Stimulated activated memory B cell treated with anti-CD40 and anti-IgM and Interleukin-4, amounts not matched to agents 10 μg/mL and 1 μg/mL and 100 μg/mL, for 72 hours (primary cell): ENCODE results near the gene HBD.
"Not testable (repeated sequence)": the region's sequence is repeated elsewhere in the genome, so short reads cannot be mapped to it uniquely, and the experiment has no call there.

Experiments
- ATAC-seq: fragments of 150-1000 bp; cut with Tn5 transposase; 2 replicates; pipeline ENCODE4 v1.10.0; 2021
- H3K27ac Mint-ChIP-seq: one replicate; pipeline ENCODE4 v1.8.0; 2022; ENCODE audit warnings: mild to moderate bottlenecking, mixed read lengths
- H3K27me3 Mint-ChIP-seq: one replicate; pipeline ENCODE4 v1.8.0; 2022; ENCODE audit warnings: mixed read lengths
- H3K36me3 Mint-ChIP-seq: one replicate; pipeline ENCODE4 v1.8.0; 2022; ENCODE audit warnings: mixed read lengths
- H3K4me1 Mint-ChIP-seq: one replicate; pipeline ENCODE4 v1.8.0; 2022; ENCODE audit warnings: mixed read lengths
- H3K4me3 Mint-ChIP-seq: one replicate; pipeline ENCODE4 v1.8.0; 2022; ENCODE audit warnings: mild to moderate bottlenecking, moderate library complexity, mixed read lengths
- H3K9me3 Mint-ChIP-seq: one replicate; pipeline ENCODE4 v1.8.0; 2022; ENCODE audit warnings: mixed read lengths

HBD gene

DNA sequence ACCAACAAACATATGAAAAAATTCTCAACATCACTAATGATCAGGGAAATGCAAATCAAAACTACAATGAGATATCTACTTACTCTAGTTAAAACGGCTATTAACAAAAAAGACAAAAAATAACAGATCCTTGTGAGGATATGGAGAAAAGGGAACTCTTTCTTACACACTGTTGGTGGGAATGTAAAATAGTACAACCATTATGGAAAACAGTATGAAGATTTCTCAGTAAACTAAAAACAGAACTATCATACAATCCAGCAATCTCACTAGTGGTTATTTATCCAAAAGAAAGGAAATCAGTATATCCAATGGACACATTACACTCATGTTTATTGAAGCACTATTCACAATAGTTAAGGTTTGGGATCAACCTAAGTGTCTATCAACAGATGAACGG is 31.5 kb upstream of the HBD start:
- H3K27ac Mint-ChIP-seq: no peak overlapping the region
- no peaks in the 10 kb centered on the region for H3K36me3 Mint-ChIP-seq
- no peaks in the 10 kb centered on the region for H3K27me3 Mint-ChIP-seq

DNA sequence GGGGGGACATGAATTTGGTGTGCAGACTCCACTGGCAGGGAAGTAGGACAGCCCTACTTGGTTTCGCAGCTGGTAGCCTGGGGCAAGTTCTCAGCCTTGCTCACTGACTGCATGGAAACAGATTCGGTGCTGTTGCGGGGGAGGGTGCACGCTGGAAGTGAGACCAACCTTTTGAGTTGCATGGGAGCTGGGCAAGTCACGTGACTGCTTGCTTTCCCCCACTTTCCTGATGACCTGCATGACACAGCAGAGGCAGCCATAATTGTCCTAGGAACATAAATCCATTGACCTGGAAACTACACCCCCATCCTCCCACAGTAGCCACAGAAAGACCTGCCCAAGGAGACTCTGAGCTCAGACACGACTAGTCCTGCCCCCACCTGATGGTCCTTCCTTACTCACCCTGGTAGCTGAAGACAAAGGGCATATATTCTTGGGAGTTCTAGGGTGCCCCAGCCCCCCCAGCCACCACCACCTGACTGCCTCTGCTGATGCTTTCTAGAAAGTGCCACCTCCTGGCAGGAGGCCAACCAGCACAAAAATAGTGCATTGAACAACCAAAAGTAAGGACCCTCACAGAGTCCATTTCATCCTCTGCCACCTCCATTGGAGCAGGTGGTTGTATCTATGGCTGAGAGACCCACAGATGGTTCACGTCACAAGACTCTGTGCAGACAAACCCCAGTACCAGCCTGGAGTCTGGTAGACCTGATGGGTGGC is 24.4 kb upstream of the HBD start:
- Mint-ChIP-seq H3K27ac (no peak overlapping the region), H3K4me1 (no peaks in the 10 kb centered on the region), H3K27me3 (no peaks in the 10 kb centered on the region), H3K9me3 (peaks cover 2% of the 10 kb centered on the region), H3K36me3 (no peaks in the 10 kb centered on the region), H3K4me3 (no peak overlapping the region)
- ATAC-seq: no peak

More for the DNA sequence above, 31.5 kb upstream of the HBD start:
- ATAC-seq: no peak
- Mint-ChIP-seq H3K9me3 (no peaks in the 10 kb centered on the region), H3K4me1 (no peaks in the 10 kb centered on the region), H3K4me3 (no peak overlapping the region)

DNA sequence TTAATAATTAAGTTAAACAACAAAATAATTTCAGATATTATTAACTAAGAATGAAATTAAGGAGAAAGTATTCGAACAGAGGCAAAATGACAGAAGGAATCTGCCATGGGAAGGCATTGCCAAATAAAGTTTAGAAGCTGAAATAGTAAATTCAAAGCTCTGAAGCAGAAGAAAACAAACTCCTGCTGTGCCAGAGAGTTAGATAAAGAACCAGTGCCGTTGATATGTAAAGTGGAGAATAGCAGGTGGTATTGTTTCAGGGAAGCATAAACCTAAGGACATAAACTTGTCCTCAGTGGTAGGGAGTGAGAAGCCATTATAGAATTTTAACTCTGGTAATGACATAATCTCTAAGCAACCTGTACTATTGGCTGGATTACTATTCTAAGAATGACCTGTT is 23.0 kb upstream of the HBD start:
- Mint-ChIP-seq H3K27ac (no peak overlapping the region), H3K4me1 (no peaks in the 10 kb centered on the region), H3K27me3 (no peaks in the 10 kb centered on the region), H3K9me3 (peaks cover 2% of the 10 kb centered on the region), H3K4me3 (no peak overlapping the region), H3K36me3 (no peaks in the 10 kb centered on the region)
- ATAC-seq: no peak

DNA sequence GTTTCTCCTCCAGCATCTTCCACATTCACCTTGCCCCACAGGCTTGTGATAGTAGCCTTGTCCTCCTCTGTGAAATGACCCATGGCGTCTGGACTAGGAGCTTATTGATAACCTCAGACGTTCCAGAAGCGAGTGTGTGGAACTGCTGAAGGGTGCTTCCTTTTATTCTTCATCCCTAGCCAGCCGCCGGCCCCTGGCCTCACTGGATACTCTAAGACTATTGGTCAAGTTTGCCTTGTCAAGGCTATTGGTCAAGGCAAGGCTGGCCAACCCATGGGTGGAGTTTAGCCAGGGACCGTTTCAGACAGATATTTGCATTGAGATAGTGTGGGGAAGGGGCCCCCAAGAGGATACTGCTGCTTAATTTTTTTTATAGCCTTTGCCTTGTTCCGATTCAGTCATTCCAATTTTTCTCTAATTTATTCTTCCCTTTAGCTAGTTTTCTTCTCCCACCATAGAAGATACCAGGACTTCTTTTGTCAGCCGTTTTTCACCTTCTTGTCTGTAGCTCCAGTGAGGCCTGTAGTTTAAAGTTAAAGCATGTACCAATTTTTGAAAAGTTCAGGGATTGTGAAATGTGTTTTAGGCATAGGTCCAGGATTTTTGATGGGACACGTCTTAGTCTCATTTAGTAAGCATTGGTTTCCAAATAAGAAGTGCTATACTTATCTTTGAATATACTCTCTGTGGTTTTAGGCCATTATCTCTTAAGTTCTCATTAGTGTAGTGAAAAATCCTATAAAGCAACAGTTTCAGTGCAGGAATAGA is 20.5 kb upstream of the HBD start, which contains the start of gene HBG2:
Gene HBG2 (minus strand): TSS at position 136 of the 768 bp plus-strand sequence. CDS start 53 bp downstream, at position 83.
- H3K4me3 Mint-ChIP-seq, H3K27ac Mint-ChIP-seq, H3K4me1 Mint-ChIP-seq, H3K36me3 Mint-ChIP-seq, ATAC-seq, H3K27me3 Mint-ChIP-seq, H3K9me3 Mint-ChIP-seq: not testable (repeated sequence)

DNA sequence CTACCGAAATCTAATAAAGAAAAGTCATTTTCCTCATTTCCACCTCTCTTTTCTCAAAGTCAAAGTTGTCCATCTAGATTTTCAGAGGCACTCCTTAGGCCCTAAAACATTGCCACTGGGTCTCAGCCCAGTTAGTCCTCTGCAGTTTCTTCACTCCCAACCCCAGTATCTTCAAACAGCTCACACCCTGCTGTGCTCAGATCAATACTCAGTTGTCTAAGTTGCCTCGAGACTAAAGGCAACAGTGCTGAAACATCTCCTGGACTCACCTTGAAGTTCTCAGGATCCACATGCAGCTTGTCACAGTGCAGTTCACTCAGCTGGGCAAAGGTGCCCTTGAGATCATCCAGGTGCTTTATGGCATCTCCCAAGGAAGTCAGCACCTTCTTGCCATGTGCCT is 19.7 kb upstream of the HBD start:
- not testable (repeated sequence) for ATAC-seq, H3K4me3 Mint-ChIP-seq, H3K27ac Mint-ChIP-seq, H3K9me3 Mint-ChIP-seq, H3K36me3 Mint-ChIP-seq, H3K4me1 Mint-ChIP-seq, H3K27me3 Mint-ChIP-seq

DNA sequence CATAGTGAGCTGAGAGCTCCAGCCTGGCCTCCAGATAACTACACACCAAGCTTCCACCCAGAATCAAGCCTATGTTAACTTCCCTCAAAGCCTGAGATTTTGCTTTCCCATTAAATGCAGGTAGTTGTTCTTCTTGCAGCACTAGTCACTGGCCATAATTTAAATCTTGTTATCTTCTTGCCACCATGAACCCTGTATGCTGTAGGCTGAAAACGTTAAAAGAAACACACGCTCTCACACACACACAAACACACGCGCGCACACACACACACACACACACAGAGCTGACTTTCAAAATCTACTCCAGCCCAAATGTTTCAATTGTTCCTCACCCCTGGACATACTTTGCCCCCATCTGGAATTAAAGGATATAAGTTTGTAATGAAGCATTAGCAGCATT is 19.2 kb upstream of the HBD start:
- not testable (repeated sequence) for H3K9me3 Mint-ChIP-seq, H3K4me1 Mint-ChIP-seq, H3K27ac Mint-ChIP-seq, H3K4me3 Mint-ChIP-seq, H3K36me3 Mint-ChIP-seq, ATAC-seq, H3K27me3 Mint-ChIP-seq

DNA sequence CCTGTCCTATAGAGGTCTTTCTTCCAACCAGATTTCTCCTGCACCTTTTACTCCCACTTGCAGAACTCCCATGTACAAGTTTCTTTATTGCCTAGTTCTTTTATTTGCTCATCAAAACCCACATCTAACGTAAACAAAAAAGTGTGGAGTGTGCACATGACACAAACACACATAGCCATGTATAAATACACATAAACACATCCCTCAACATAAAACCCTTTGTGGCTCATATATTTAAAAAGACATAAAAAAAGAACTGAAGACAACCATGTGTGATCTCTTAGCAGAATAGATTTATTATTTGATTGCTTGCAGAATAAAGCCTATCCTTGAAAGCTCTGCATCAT is 18.6 kb upstream of the HBD start:
- Mint-ChIP-seq H3K4me3 (no peak overlapping the region), H3K9me3 (no peaks in the 10 kb centered on the region), H3K27ac (no peak overlapping the region), H3K27me3 (peaks cover 6% of the 10 kb centered on the region), H3K4me1 (no peaks in the 10 kb centered on the region), H3K36me3 (no peaks in the 10 kb centered on the region)
- no peak for ATAC-seq

DNA sequence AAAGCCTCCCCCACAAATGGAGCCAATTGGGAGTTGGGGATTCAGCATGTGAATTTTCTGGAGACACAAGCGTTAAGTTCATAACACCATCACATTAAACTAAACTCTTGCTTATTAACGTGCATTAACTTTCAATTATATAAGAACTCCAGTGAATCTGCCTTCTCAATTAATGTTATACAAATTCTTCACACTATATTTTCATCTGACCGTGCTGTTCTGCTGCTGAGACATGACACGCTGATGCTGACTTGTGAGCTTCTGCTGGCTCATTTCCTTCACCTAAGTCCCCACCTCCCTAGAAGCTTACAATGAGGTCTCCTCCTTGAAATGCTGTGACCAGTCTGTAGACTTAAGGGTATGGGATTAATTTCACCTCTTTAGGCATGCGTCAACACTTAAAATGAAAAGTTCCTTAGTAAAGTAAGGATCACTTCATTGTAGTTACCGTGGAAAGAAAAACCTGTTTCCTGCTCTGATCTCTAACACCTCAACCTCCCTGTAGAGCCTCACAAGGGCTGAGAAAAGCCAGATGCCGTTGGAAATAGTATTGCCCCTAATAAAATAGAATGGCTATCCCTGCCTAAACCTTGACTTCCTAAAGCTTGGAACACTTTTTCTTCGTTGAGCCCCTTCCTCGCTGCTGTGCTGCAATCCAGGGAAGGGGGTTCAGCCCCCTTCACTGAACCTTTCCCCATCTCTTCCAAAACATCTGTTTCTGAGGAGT is 18.1 kb upstream of the HBD start:
- H3K4me3 Mint-ChIP-seq: no peak overlapping the region
- peaks cover 6% of the 10 kb centered on the region for H3K27me3 Mint-ChIP-seq
- ATAC-seq: no peak
- no peak overlapping the region for H3K27ac Mint-ChIP-seq
- H3K4me1 Mint-ChIP-seq: no peaks in the 10 kb centered on the region
- H3K9me3 Mint-ChIP-seq: no peaks in the 10 kb centered on the region
- H3K36me3 Mint-ChIP-seq: no peaks in the 10 kb centered on the region

DNA sequence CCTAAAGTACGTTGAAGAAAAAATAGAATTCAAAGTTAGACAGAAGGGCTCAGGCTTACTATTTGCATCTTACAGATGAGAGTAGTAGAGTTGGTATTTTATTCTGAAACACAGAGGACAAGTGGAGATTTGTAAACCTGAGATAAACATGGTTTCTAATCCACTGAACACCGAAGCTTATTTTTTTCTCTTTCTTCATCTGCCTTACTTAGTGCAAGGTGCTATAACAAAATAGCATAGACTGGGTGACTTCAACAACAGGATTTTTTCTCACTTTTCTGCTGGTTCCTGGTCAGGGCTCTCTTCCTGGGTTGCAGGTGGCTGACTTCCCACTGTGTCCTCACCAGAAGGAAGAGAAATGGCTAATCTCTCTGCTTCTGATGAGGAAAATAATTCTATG is 17.5 kb upstream of the HBD start:
- Mint-ChIP-seq H3K27me3 (peaks cover 6% of the 10 kb centered on the region), H3K4me3 (no peak overlapping the region), H3K27ac (no peak overlapping the region), H3K36me3 (no peaks in the 10 kb centered on the region), H3K9me3 (no peaks in the 10 kb centered on the region), H3K4me1 (no peaks in the 10 kb centered on the region)
- no peak for ATAC-seq

DNA sequence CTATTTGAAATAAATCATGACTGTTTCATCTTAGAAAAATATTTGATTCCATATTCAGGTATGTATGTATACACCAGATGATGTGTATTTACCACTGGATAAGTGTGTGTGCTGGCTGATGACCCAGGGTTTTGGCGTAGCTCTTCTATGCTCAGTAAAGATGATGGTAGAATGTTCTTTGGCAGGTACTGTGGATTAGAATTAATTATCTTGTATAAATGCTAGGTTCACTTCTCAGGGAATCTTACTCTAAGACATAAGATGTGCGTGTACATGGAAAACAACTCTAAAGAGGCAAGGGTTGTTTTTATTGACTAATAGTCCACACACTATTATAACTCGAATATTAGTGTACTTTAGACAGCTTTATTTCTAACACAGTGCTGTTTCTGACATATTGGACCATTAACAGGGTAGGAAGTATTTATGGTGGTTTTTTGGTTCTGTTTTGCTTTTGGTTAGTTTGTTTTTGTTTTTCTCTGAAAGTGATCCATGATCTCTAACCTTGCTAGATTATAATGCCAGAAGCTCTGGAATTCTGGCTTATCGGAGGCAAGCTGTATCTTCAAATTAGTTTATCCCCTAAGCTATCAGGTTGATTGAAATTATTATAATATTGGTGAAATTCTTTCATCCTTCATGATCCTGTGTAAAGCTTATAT is 16.4 kb upstream of the HBD start:
- Mint-ChIP-seq H3K4me1 (no peaks in the 10 kb centered on the region), H3K9me3 (no peaks in the 10 kb centered on the region), H3K4me3 (no peak overlapping the region), H3K27me3 (peaks cover 9% of the 10 kb centered on the region), H3K27ac (no peak overlapping the region), H3K36me3 (no peaks in the 10 kb centered on the region)
- ATAC-seq: no peak

DNA sequence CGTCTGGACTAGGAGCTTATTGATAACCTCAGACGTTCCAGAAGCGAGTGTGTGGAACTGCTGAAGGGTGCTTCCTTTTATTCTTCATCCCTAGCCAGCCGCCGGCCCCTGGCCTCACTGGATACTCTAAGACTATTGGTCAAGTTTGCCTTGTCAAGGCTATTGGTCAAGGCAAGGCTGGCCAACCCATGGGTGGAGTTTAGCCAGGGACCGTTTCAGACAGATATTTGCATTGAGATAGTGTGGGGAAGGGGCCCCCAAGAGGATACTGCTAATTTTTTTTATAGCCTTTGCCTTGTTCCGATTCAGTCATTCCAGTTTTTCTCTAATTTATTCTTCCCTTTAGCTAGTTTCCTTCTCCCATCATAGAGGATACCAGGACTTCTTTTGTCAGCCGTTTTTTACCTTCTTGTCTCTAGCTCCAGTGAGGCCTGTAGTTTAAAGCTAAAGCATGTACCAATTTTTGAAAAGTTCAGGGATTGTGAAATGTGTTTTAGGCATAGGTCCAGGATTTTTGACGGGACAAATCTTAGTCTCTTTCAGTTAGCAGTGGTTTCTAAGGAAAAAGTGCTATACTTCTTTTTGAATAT is 15.6 kb upstream of the HBD start, which contains the start of gene HBG1:
Gene HBG1 (minus strand): TSS at position 51 of the 590 bp plus-strand sequence. CDS start 53 bp downstream, outside the sequence.
- not testable (repeated sequence) for H3K4me3 Mint-ChIP-seq, H3K9me3 Mint-ChIP-seq, H3K36me3 Mint-ChIP-seq, H3K4me1 Mint-ChIP-seq, ATAC-seq, H3K27ac Mint-ChIP-seq
- H3K27me3 Mint-ChIP-seq: peaks cover 16% of the 10 kb centered on the region

DNA sequence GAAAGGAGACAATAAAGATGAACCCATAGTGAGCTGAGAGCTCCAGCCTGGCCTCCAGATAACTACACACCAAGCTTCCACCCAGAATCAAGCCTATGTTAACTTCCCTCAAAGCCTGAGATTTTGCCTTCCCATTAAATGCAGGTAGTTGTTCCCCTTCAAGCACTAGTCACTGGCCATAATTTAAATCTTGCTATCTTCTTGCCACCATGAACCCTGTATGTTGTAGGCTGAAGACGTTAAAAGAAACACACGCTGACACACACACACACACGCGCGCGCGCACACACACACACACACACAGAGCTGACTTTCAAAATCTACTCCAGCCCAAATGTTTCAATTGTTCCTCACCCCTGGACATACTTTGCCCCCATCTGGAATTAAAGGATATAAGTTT is 14.2 kb upstream of the HBD start:
- not testable (repeated sequence) for ATAC-seq, H3K4me1 Mint-ChIP-seq, H3K4me3 Mint-ChIP-seq, H3K36me3 Mint-ChIP-seq, H3K9me3 Mint-ChIP-seq, H3K27ac Mint-ChIP-seq
- H3K27me3 Mint-ChIP-seq: peaks cover 16% of the 10 kb centered on the region

DNA sequence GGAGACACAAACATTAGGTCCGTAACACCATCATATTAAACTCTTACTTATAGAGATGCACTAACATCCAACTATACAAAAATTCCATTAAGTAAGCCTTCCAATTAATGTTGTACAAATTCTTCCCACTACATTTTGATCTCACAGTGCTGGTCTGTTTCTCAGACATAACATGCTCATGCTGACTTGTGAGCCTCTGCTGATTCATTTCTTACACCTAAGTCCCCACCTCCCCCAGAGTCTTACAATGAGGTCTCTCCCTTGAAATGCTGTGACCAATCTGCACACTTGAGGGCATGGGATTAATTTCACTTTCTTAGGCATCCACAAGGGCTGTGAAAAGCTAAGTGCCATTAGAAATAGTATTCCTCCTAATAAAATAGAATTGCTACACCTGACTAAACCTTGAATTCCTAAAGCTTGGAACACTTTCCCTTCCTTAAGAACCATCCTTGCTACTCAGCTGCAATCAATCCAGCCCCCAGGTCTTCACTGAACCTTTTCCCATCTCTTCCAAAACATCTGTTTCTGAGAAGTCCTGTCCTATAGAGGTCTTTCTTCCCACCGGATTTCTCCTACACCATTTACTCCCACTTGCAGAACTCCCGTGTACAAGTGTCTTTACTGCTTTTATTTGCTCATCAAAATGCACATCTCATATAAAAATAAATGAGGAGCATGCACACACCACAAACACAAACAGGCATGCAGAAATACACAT is 13.3 kb upstream of the HBD start:
- Mint-ChIP-seq H3K36me3 (no peaks in the 10 kb centered on the region), H3K27ac (no peak overlapping the region), H3K9me3 (no peaks in the 10 kb centered on the region), H3K4me1 (no peaks in the 10 kb centered on the region), H3K27me3 (peaks cover 16% of the 10 kb centered on the region), H3K4me3 (no peak overlapping the region)
- no peak for ATAC-seq

DNA sequence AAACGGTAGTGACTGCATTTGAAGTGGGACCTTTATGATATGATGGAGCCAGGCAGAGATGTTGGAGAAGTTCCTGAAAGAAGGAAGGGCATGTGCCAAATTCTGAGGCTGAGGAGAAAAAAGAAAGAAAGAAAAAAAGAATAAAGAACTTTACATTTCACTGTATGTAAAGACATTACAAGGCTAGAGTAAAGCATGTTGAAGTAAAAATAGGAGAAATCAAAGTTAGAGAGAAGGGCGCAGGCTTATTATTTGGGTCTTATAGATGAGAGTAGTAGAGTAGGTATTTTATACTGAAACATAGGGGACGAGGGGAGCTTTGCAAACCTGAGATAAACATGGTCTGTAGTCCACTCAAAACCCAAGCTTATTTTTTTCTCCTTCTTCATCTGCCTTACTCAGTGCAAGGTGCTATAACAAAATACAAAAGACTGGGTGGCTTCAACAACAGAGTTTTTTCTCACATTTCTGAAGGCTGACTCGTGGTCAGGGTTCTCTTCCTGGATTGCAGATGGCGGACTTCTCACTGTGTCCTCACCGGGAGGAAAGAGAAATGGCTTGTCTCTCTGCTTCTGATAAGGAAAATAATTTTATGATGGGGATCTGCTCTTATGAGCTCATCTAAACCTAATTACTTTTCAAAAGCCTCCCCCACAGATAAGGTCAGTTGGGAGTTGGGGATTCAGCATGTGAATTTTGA is 12.6 kb upstream of the HBD start:
- Mint-ChIP-seq H3K27me3 (peaks cover 16% of the 10 kb centered on the region), H3K27ac (no peak overlapping the region), H3K4me3 (no peak overlapping the region), H3K9me3 (no peaks in the 10 kb centered on the region), H3K4me1 (no peaks in the 10 kb centered on the region), H3K36me3 (no peaks in the 10 kb centered on the region)
- no peak for ATAC-seq
